GM19193 (cell line): Measurements from ENCODE around the gene CETN1.

Source experiments
- POLR2A ChIP-seq: IDR thresholded peaks from 4 replicates; pipeline ENCODE4 v1.6.1; 2011; ENCODE audit not compliant: insufficient read depth, insufficient read length; ENCODE audit errors: extremely low read depth

Gene CETN1

DNA sequence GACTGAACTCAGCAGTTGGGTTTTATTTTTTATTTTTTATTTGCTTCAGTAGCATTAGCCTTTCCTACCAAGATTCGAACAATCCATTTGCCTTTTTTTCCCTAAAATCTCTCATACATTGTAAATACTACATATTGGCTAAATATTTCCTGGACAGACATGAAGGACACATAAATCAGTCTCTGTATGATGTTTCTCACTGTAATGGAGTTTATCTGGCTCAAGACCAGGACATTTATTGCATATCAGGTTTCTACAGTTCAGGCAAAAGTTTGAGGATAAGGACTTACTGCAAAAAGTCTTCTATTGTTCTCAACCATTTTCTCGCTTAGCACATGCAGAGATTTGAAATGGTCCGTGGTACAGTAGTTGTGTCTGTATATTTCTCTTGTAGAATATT lies 19.9 kb downstream of the CETN1 start:
- TF ChIP-seq POLR2A = no peak

DNA sequence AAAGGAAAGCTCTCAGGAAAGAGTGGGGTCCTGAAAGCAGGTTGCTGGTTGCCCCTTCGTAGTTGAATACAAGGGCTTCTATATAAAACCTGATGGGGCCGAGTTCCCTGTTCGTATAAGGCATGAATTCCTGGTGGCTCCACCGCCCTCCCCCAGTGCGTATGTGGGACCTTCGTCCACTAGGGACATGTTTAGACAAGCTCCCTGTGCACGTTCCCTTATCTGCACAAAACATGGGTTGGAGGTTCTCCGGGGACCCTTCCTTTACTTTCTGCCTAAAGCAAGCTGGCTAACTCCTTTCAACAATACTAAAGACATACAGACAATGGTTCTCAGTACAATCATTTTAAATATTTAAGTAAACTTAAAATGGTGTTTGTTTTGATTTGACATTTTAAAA lies 24.6 kb downstream of the CETN1 start:
- no peak for TF ChIP-seq POLR2A

DNA sequence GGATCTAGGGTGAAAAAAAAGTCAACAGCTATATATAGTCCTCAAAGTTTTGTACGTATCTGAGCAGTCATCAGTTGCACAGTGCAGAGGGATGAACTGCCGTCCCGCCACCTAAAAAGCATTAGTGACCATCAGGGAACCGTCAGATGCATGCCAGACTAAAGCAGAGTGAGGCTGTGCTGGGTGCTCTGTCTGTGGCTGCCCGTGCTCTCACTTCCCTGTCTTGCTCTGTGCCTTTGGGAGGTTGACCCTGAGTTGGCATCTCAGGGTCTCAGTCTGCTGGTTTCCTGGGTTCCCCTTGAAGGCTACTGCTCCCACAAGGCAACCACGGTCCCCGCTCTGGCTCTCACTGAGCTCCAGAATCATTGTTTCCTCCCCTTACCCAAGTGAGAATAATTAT lies 27.8 kb downstream of the CETN1 start:
- TF ChIP-seq POLR2A = no peak

DNA sequence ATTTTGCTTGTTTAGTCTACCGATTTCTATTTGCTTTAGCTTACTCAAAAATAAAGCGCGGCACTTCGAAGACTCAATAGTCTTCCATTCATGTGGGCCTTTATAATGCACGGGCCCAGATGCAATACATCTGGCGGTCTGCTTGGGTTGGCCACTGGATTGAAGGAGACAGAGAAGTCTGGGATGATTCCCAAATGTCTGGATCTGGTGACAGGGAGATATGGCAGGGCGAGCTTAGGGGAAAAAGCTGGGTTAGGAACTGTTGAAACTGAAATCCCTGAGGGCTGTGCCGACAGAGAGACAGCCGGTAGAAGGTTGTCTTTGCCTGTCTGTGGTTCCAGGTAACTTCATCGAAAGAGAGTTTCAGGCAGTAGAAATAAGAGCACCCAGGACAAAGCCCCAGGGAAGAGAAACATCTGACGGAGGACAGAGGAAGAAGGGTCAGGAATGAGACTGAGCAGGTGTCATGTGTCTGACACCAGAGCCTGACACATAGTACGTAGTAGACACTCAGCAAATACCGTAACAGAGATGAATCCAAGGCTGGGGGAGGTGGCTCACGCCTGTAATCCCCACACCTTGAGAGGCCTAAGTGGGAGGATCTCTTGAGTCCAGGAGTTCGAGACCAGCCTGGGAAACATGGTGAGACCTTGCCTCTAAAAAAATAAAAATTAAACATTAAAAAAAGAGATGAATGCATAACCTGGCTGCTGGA lies 30.2 kb downstream of the CETN1 start:
- TF ChIP-seq POLR2A = no peak

DNA sequence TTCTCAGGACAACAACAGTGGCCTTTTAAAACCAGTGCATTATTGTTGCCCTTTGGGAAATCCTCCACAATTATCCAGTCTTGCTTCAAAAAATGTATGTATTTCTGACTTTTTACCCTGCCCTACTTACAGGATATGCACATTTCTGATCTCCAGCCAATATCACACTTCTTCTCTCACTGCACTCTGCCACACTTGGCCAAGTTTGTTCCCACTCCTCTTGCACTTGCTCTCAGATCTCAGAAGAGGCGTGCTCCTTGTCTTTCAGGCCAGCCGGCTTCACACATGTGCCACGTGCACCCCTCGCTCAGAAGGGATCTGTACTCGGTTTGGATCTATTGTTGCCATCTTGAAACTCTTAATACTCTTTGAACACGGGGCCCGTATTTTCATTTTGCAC lies 32.0 kb downstream of the CETN1 start:
- TF ChIP-seq POLR2A = no peak

DNA sequence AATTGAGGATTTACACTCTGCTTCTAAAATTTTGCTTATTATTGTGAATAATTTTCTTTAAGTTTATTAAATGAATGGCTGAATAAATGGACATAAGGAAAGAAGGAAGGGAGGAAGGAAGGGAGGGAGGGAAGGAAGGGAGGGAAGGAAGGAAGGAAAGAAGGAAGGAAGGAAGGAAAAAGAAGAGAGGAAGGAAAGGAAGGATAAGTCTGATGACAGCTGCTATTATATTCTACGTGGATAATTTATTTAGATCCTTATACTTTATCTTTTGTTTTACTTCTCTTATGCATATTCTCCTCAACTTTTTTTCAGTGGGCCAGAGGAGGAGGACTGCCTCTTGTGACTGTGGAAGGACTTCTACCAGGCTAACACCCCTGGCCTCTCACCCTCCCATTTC lies 34.0 kb downstream of the CETN1 start:
- TF ChIP-seq POLR2A = no peak

DNA sequence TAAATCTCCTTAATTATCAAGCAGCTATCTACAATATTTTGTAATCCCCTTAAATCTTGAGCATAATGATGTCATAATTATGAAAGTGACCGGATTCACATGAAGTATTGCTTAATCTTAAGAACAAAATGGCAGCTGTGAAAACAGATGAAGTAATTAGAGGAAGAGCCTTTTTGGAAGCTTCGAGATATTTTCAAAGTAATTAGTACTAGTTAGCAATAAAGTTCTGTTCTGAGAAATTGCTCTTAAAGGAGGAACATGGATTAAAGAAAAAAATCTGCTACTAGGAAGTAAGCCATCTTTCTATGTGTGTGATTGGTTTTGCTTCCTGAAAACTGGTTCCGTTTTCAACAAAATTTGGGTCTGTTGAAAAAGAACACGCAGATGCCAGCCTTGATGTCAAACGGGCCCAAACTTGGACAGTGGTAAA lies 34.9 kb downstream of the CETN1 start:
- TF ChIP-seq POLR2A = no peak

DNA sequence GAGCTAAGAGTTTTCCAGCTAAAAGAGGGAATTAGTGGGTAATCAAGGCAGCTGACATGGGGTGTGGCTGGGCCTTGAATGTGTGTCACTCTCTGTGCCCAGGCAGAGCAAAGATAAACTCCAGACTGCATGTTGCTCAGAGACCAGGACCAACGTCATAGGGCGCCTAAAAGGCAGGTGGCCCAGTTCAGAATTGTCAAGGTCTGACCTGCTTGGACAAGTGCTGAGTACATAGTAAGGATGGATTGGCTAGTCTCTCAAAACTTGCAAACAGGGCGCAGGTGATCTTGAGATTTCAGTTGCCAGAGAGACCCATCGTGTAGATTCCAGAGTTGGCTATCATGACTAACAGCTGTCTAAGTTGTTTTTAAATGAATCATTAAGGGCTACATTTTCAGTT lies 35.6 kb downstream of the CETN1 start:
- TF ChIP-seq POLR2A = no peak

DNA sequence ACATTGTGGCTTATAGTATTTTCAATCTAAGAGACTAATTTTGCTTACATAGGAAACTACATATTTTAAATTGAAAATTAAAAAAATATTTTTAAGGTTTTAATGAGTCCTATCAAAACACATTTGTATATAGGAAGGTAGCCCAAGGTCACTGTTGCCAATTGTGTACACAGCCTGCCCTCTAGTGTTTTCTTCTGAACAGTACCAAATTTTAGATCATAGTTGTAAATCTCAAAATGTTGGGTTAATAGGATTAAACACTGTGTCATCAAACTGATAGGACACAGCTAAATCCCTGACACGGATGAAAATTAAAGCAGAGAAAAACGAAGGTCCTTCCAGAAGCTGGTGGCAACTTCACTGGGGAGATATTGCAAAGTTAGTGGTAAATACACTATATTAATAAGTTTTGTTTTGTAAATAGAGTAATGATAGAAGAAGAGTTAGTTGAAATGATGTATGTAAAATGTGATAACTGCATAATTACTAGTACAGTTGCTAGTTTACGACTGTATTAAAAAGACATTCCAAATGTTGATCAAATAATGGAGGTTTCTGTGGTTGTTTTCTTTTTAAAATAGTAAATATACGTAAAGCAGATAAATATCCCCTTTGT lies 36.3 kb downstream of the CETN1 start:
- no peak for TF ChIP-seq POLR2A

DNA sequence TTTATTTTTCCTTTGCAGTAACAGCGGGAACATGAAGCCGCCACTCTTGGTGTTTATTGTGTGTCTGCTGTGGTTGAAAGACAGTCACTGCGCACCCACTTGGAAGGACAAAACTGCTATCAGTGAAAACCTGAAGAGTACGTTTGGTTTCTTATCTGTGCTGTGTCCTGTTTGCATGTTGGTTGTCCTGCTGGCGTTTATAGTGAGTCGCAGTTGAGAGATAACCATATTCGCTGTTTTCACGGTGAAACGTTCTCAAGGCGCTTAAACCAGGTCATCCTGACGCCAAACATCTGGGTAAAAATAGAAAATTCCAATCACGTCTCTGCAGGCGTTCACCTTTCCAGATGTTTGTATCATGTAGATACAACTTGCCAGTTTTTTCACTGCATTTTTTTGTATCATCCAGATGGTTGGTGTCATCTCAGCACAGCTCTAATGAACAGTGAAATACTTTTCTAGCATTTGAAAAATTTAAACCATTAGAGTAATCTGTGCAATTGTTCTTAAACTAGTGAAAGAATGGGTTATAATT lies 37.9 kb downstream of the CETN1 start:
- TF ChIP-seq POLR2A = no peak

DNA sequence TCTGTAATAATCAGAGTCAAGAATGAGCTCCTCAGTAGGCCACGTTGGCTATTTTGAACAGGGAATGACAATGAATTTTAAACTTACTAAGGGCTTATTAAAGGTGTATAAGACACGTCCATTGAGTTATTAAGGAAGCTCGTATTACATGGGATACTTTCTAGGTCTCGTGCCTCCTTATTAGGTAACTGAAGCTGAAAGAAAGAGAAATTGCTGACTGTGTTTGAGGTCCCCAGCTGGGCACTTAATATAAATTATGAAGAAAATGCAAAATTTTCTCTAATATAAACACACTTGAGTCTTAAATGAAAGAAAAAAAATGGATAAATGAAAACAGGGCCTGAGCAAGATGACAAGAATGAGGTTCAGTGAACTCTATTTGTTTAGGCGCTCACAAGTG lies 38.4 kb downstream of the CETN1 start:
- TF ChIP-seq POLR2A = no peak

DNA sequence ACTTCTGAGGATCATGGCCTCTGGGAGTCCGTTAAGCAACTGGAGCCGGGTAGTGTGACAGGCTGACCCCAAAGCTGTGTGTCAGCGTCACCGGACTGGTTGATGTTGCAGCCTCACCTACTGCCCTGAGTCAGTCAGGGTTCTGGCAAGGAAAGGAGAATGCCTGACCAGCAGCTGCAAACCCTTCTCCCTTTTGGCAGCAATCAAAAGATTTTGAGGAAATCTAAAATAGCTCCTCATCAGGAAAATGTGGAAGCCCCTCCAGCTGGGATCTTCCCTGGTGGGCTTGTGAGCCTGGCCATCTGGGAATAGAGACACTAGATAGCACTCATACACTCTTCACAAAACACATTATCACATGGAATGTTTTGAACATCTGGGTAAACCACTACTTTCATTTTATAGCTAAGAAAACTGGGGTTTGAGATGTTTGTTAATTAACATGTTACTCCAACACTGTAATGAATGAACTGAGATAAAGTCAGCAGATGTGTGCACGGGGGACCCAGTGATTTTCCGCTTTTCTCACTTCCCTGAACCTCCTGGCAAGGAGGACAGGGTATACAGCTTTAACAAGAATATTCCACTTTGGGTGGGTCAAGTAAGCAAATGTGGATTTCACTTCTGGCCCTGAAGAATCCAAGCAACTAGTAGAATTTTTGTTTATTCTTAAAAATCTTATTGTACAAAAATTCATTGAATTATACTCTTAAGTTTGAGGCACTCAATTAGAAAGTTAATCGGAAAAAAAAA lies 41.3 kb downstream of the CETN1 start:
- TF ChIP-seq POLR2A = no peak

DNA sequence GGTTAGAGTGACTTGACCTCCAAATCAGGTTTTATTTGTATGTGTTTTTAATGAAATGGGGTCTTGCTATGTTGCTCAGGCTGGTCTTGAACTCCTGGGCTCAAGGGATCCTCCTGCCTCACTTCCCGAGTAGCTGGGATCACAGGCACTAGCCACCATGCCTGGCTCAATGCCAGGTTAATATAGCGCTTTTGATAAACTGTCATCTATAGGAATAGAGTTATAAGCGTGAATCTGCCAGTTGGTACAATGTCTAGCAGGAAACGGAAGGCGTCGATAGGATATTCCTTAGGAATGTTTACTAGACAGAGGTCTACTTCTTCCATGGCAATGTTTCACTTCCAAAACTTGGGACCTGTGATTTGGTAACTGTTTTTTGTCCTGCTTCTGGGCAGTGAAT lies 42.1 kb downstream of the CETN1 start:
- no peak for TF ChIP-seq POLR2A

DNA sequence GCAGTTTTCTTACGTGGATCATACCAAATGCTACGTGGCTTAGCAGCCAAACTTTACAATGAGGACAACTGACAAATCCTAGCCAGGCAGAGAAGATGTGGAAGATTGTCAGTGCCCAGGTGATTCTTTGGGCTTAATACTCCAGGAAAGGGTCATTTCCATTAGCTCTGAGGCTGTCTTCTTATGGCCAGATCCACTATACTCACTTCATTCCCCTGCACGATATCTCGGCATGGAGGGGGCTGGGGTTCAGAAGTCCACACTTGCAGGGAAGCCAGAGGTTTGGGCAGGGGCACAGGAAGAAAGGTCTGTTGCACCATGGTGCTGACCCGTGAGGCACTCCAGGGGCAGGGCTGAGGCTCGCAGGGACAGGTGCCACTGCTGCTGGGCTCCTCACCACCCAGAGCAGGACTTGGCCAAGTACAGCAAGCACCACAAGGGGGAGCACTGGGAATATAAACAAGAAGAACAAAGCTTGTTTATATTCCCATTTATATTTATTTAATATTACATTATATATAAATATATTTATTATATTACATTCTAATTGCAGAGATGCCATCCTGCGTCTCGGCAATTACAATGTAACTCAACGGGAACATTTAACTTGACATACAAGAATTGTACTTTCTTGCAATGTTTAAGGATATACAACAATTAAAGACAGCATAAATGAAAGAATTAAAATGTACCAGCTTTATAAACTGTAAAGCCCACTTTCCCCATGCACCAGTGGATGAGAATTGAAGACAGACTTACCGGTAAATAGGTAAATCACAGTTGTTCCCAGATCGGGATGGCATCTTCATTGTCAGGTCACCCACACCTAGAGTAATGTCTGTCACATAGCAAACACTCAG lies 43.8 kb downstream of the CETN1 start:
- TF ChIP-seq POLR2A = no peak

DNA sequence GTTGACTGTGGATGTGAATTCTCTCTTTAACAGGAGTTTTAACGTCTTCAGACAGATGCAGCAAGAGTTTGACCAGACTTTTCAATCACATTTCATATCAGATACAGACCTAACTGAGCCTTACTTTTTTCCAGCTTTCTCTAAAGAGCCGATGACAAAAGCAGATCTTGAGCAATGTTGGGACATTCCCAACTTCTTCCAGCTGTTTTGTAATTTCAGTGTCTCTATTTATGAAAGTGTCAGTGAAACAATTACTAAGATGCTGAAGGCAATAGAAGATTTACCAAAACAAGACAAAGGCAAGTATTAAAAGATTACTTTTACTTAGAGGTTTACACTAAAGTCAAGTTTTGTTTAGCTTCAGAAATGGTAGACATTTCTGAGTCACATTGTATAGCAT lies 47.1 kb downstream of the CETN1 start:
- no peak for TF ChIP-seq POLR2A
